ENCODE data around the gene ISY1. TPM values are rescaled to one million over a fixed set of nuclear protein-coding genes. Genes with fewer than 3 reads are reported as not detected.
A peak's percentile ranks its signal among the peaks of the same experiment; 100 is the strongest.
"Not testable (repeated sequence)": the region's sequence is repeated elsewhere in the genome, so short reads cannot be mapped to it uniquely, and the experiment has no call there.

The ISY1 gene
- total RNA-seq, 1 donor from 2014 or later, result 24.9 TPM

DNA sequence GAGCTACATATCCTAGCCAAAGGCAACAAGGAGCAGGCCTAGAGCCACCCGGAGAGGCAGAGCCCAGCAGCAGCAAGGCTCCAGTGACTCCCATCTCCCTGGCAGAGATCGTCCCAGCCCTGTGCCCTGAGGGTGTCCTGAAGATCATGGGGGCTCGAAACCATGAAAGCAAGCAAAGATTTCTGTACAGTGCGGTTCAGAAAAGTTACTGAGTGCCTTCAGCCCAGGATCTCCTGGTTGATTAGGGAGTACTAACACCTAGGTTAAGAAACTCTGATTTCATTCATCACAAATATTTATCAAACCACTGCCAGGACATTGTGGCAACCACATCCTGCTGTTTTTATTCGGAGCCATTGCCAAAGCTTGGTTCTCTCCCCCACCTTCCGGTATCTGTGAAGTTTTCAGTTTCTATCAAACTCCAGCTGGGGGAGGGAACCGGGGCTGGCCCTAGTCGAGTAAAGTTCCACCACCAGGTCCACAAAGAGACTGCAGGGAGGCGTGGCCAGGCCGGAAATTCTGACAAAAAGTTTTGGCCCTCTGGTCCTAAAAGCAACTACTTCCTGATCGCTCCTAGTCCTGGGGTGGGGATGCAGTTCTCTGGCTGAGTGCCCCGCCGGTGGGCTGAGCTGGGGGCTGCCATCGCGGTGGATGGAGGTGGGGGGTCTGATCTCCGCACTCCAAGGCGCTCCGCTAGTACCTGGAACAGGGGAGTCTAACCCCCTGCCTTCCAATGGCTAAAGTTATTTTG, 40.4 kb downstream of the ISY1 start:
- ATAC-seq, result peak; percentile 60

- ATAC-seq, result no peak
Observed at GRCh38 chr3:129119365-129120100, 41.3 kb downstream of the ISY1 start.

DNA sequence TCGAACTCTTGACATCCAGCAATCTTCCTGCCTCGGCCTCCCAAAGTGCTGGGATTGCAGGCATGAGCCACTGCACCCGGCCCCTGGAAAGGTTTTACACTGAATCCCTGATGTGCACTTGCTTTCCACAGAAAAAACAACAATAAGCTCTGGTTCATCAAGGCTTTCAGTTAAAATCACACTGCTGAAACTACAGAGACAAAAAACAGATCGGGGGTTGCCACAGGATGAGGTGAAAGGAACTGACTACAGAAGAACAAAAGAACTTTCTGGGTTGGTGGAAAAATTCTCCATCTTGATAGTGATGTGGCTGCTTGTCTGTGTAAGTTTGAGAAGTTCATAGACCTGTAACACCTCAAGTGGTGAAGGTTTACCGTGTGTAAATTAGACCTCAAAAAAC, 42.1 kb downstream of the ISY1 start:
- no peak for ATAC-seq

- no peak for ATAC-seq
Observed at GRCh38 chr3:129117134-129117533, 43.7 kb downstream of the ISY1 start.

DNA sequence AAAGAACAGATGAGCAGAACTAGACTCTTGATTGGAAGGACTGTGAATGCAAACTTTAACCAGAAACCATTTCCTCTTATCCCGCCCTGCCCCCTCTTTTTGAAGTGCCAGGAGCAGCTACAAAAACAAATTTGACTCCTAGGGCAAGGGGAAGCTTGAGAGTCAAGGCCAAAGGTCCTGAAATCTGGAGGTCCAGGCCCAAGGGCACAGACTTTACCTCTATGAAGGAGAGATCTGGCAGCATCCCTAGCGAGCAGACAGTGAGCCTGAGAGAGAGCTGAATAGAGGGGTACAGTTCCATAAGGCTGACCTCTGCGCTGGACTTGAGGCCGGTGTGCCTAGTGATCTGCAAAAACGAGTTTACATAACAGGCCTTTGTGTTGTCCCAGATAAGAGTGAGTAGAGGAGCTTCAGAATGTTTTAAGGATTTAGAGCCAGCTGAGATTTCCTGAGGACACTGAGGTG, 44.3 kb downstream of the ISY1 start:
- ATAC-seq, result no peak

GRCh38 chr3:129114455-129114854, 46.4 kb downstream of the ISY1 start:
- ATAC-seq, result no peak

GRCh38 chr3:129112308-129113052, 48.4 kb downstream of the ISY1 start:
- no peak for ATAC-seq

DNA sequence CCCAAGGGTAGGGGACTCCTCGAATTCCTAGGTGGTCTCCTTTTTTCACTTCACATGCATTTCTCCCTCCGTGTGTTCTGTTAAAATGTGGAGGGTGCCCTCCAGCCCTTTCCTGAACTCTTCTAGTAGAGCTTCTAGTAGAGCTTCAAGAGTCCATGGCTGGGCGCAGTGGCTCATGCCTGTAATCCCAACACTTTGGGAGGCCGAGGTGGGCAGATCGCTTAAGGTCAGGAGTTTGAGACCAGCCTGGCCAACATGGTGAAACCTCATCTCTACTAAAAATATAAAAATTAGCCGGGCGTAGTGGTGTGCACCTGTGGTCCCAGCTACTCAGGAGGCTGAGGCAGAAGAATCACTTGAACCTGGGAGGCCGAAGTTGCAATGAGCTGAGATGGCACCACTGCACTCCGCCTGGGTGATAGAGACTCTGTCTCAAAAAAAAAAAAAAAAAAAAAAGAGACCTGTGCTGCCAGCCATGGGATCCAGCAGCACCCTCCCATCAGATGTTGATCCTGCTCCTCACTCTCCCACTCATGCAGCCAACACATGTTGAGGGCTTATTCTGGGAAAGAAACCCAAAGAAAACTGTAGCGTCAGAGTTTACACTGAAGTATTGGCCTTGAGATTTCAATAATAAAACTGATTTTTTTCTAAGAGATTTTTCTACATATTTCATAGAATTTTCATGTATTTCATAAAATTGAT, 49.6 kb downstream of the ISY1 start:
- not testable (repeated sequence) for ATAC-seq

GRCh38 chr3:129107793-129108192, 53.1 kb downstream of the ISY1 start:
- ATAC-seq, result no peak

GRCh38 chr3:129106866-129107565, 53.8 kb downstream of the ISY1 start:
- ATAC-seq, result no peak

DNA sequence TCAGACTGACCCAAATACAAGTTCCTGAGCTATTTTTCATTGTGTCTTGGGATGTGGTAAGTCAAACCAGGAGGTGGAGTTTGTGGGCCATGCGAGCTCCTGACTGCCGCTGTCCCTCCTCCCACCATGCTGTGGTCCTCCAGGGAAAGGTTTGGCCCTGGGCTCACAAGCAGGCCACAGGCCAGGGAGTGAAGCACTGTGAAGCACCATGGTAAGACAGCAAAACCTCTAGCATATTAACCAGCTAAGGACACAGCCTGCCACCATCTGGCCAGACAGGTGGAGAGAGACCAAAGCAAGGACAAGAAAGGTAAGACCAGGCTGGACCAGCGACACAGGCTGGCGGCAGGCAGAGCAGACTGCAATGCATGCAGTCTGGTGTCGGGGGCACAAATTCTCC, 54.5 kb downstream of the ISY1 start:
- no peak for ATAC-seq

DNA sequence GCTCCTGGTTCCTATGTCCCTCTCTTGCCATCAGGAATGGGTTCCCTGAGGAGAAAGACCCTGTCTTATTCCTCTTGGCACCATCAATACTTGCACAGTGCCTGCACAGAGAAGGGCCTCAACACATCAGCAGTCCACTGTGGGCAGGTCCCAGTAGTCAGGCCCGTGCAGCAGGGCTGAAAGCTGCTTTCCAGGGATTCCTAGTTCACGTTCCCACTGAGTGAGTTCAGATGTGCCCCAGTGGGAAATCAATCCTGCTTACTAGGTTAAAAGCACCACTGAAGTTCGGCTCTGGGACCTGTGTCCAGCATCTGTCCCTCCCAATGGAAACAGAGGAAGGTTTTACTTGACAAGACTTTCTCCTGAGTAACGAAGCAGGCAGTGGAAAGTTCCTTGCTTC, 55.0 kb downstream of the ISY1 start:
- ATAC-seq, result peak; percentile 14

DNA sequence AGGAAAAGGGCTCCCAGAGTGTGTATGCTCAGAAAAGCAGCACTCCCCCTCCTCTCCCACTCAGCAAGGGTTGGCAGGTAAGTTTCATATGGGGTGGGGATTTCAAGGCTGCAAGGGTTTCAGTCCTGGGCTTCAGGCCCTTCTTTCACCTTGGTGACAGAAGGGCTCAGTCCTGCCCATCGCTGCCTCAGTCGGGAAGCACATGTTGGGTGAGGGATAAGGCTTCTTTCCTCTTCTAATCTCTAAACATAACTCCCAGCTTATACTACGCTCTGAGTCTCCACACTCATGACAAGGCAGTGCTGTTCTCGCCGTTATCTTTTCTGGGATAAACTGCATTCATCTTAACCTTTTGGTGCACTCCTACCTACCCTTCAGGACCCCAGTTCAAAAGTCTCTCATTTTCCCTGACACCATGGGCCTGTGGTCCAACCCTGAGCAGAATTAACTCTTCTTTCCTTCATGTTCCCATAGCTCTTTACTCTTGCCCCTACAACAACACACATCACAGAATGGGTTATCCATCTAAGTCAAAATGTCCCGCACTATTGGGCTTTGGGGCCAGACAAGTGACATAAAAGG, 56.3 kb downstream of the ISY1 start:
- no peak for ATAC-seq

GRCh38 chr3:129104051-129104450, 56.8 kb downstream of the ISY1 start:
- no peak for ATAC-seq

GRCh38 chr3:129103296-129103695, 57.6 kb downstream of the ISY1 start:
- no peak for ATAC-seq

DNA sequence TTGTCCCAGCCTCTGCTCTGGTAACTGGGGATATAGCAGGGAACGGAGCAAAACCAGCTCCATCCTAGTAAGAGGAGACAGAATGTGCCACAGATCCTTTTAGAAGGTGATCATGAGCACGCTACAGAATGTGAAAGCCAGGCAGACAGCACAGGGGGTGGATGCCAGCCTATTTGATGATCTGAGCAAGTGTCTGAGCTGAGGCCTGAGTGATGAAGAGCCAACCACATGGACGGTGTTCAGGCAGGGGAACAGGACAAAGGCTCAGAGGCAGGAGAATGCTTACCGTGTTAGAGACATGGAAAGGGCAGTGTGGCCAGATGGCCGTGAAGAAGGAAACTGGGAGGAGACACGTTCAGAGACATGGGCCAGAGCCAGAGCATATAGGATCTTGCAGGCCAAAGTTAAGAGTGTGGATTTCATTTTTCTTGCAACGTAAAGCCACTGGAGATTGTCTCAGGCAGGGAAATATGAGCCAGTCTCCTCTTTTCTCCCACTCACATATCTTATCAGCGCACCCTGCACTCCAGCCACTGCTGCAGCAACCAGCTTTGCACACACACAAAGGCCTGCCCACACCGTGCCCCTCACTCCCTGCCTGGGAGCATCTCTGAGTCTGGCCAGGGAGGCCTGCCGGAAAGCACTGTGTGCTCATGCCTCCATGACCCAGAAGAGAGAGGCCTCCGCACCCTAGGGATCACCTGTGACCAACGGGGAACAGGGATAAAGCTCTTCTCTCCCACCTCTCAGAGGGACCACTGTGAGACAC, 59.3 kb downstream of the ISY1 start:
- no peak for ATAC-seq

- ATAC-seq, result no peak
Observed at GRCh38 chr3:129100274-129100673, 60.6 kb downstream of the ISY1 start.

DNA sequence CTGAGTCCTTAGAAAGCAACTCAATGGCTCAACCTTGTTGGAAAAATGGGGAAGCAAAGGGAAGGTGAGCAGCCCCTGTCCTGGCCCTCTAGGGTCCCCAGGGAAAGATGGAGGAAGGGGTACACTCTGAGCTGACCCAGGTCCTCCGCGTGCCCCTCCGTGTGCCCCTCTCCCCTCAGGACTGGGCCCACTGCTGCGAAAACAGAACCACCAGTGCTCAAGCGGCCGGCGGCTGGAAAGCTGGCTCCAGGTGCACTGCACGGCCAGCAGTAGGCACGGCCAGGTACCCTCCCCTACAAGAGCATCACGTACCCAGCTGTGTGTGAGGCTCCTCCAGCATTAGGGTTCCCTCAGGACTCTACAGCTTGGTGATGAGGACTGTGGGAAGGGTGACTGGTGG, 65.6 kb downstream of the ISY1 start:
- no peak for ATAC-seq

DNA sequence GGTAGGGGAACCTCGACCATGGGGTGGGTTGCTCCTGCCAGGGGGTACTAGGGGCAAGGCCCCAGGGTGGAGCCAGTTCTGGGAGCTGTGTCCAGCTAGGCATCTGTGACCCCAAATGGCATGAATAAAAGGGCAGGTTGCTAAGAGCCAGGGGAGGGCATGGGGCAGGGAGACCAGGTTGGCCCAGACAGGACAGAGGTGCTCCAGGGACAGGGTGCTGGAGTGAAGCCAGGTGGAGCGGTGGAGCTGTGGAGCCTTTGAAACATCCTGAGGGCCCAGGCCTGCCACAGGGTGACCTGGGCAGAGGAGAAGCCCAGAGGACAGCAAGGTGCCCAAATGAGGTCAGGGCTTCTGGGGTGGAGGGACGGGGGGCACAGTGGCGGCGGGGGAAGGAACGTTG, 72.6 kb downstream of the ISY1 start:
- ATAC-seq, result not testable (repeated sequence)

- ATAC-seq, result peak; percentile 86
Observed at GRCh38 chr3:129087904-129088303, 73.0 kb downstream of the ISY1 start.

Data from esophagus mucosa (tissue), 1 donor.